ENCODE measurements around the gene SIRT3. TPM values are rescaled to one million over a fixed set of nuclear protein-coding genes. Genes with fewer than 3 reads are reported as not detected.
"Not testable (repeated sequence)": the region's sequence is repeated elsewhere in the genome, so short reads cannot be mapped to it uniquely, and the experiment has no call there.

Gene SIRT3
- polyA plus RNA-seq, 5 donors, result 24.6 to 35.2 (median 31.2) TPM

DNA sequence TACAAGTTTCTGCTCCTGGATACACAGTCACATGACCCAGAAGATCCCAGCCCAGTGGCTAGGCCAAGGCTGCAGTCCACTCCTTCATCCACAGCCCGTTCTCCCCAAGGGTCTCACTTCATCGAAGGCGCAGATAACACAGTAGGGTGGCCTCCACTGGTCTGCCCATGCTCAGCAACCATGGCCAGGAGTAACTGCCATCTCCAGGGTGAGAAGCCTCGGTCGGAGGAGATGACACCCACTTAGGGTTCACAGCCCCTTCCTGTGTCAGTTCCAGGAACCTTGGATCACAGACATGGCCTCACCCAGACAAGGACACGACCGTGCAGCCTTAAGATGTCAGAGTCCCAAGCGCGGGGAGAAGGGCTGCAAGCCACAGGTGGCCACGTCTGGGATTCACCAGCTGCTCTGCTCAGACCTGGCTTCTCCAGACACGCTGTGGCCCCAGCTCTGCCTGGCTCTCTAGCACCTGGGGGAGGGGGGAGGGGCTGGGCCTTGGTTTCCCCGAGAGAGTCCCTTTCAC lies 31.5 kb downstream of the SIRT3 start:
- DNase-seq, result no peak

GRCh38 chr11:203945-204586 lies 32.1 kb downstream of the SIRT3 start:
- DNase-seq, result no peak

- DNase-seq, result no peak
Measured at GRCh38 chr11:203056-203944, 32.8 kb downstream of the SIRT3 start.

- no peak for DNase-seq
Measured at GRCh38 chr11:202490-202889, 33.7 kb downstream of the SIRT3 start.

GRCh38 chr11:201966-202365 lies 34.2 kb downstream of the SIRT3 start:
- no peak for DNase-seq

DNA sequence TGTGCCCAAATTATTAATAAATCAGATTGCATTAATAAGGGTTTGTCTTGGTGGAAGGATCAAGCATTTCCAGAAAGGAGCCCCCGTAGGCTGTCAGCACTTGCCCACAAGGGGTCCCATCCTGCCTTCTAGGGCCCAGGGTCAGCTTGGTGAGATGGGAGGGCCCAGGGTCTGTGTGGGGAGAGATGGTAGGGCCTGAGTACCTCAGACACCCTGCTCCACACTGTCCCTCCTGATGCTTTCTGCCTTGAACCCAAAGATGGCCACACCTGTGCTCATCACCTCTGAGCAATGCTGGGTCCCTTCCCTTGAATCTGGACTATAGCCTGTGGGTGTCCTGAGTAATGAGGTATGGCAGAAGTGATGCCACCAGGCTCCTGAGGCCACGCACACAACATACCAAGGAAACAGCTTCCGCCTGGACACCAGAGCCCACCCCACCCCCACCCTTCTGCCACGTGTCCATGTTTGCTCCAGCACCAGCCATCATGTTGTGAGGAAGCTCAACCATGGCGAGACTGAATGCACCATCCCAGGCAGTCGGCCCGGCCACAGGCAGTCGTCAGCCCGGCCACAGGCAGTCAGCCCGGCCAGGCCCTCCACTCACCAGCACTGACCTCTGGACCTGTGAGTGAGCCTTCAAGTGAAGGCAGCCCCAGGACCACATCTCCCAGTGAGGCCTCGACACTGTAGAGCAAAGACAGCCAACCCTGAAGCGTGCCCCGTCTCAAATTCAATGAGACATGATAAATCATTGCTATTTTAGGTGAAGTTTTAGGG lies 35.7 kb downstream of the SIRT3 start:
- DNase-seq, result no peak

DNA sequence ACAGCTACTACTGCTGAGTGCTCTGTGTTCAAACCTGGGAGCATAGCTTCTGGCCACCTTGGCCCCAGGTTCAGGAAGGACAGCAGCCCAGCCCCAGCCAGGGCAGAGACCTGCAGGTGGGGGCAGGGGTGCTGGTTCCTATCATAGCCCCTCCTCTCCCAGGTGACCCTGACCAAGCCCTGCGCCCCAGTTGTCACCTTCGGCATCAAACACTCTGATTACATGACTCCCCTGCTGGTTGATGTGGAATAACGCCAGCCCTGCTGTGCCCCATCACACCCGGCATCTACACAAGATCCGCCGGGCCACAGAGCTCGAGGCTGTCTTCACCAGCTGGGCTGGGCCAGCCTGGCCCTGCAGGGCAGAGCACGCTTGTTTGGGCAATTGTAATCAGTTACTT lies 36.4 kb downstream of the SIRT3 start:
- DNase-seq, result no peak

- DNase-seq, result no peak
Measured at GRCh38 chr11:199004-199581, 37.0 kb downstream of the SIRT3 start.

DNA sequence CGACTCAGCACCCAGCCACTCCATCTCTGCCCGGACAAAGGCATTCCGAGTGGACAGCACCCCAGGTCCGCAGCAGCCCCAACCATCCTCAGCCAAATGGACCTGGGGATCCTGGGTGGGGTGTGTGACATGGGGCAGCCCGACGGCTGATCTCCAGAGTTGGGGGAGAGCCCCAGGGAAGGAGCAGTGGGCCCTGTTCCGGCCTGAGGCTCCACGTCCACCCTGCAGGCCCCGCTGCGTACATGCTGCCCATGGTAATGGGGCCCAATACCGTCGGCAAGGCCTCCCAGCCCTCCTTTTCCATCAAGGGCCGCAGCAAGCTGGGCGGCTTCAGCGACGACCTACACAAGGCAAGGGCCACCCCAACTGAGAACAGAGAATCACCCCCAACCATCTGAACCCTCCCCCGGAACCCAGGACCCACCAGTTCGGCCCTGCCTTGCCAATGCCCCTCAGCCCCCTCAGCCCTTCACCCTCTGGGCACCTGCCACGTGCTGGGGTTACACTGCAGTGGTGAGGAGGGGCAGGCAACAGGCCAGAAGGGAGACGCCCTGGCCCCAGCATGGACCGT lies 37.8 kb downstream of the SIRT3 start:
- DNase-seq, result no peak

DNA sequence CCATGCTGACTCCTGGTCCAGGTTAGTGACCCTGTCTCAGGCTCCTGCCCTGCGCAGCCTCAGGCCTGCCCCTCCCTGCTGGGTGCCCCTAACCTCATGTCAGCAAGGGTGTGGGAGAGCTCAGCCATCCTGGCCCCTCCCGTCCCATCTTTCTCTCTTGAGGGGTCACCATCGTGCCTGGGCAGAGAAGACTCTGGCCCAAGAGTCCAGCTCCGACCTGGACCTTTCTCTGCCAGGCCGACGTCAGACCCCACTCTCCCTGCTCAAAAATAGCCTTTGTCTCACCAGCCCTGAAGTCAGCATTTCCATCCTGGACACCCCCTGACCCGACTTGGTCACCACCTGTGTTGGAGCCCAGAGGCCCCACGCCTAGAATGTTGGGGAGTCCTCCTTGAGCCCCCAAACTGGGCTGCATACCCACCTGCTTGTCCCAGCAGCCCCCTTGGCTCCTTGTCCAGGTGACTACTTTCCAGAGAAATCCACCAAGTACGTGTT lies 38.4 kb downstream of the SIRT3 start:
- DNase-seq, result no peak

DNA sequence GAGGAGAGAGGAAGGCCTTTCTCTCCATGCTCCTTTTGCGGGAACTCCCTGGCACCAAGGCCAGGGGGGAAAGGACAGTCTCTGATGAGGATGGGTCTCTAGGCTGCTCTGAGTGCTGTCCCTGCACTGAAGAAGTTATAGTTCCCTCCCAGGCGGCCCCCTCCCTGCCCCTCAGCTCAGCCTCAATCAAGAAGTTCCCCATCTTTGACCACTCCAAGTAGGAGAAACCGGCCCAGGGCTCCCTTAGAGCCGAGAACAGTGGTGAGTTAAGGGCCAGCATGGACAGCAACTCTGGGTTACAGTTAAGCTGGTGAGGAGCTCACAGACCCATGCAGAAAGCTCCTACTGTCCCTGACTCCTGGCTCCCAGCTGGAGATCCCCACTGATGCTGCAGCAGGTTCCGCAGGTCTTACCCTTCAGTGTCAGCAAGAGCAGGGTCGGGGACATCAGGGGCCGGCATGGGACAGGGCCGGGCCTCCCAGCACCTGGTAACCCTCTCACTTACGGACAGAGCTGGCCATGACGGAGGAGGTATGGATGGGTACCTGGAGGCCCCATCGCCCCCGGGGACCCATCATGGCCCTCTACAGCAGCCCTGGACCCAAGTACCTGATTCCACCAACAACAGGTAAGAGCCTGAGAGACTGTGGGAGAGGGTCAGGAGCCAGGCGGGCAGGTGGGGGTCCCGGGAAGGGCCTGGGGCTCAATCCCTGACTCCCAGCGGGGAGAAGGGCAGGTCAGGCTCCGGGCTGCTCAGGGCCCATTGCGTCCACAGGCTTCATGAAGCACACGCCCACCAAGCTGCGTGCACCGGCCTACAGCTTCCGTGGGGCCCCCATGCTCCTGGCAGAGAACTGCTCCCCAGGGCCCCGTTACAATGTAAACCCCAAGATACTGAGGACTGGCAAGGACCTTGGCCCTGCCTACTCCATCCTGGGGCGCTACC lies 39.1 kb downstream of the SIRT3 start:
- DNase-seq, result no peak

- DNase-seq, result not testable (repeated sequence)
Measured at GRCh38 chr11:193481-193880, 42.7 kb downstream of the SIRT3 start.

DNA sequence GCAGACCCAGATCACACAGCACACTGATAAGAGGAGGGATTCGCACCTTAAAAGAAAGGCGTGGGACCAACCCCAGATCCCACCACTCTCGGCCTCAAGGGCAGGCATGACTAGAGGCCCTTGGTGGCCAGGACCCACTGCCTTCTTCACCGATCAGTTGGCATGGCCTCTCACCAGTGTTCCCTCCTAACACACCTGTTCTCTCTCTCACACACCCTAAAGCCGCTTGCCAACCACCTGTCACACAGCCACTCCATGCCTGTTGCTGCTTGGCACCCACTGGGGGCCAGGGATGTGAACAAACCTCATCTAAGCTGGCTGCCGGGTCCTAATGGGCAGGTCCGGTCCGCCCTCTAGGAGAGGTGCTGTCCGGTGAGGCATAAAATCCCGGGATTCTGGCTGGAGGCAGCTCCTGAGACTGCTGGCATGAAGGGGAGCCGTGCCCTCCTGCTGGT lies 43.4 kb downstream of the SIRT3 start, which contains the start of gene SCGB1C1:
Gene SCGB1C1 (plus strand): TSS at position 405 of the 455 bp plus-strand sequence. CDS start 22 bp downstream, at position 427.
- not testable (repeated sequence) for DNase-seq

DNA sequence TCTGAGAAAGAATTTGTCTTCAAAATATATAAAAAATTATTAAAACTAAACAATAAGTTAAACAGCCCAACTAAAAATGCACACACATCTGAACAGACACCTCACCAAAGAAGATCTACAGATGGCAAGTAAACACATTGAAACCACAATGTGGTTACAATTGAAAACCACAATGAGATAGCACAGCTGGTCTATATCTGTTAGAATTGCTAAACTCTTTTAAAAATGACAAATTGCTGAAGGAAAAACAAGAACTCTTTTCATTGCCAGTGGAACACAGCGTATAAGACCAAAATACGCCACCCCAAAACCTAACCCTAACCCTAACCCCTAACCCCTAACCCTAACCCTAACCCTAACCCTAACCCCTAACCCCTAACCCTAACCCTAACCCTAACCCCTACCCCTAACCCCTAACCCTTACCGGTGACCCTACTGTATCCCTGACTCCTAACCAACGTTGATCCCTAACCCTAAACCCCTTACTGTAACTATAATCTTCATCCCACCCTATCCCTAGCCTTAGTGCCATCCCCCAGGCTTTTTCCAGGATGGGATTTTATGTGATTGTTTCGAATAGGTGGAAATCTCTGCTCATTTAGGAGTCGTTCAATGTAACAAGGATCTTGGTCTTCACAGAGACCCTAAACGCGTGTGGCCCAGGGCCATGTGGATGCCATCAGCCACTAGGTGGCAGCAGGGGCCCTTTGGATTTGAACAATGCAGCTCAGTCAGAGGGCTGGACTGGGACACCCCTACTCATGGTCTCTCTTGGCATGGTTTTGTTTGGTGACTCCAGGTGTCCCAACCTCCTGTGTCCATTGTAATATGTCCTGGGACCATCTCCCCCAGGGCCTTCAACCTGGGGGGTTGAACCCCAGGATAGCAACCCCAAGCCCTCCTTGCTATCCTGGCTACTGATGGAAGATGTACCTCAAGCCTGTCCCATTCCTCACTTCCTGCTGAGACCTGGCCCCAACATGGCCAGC lies 44.4 kb downstream of the SIRT3 start:
- DNase-seq, result not testable (repeated sequence)

- DNase-seq, result not testable (repeated sequence)
Measured at GRCh38 chr11:190546-190945, 45.6 kb downstream of the SIRT3 start.

- DNase-seq, result not testable (repeated sequence)
Measured at GRCh38 chr11:189843-190311, 46.3 kb downstream of the SIRT3 start.

- DNase-seq, result not testable (repeated sequence)
Measured at GRCh38 chr11:189200-189783, 46.9 kb downstream of the SIRT3 start.

- DNase-seq, result not testable (repeated sequence)
Measured at GRCh38 chr11:180242-180641, 55.9 kb downstream of the SIRT3 start.
